ENCODE measurements around the gene ACAN.
"Not testable (repeated sequence)": the region's sequence is repeated elsewhere in the genome, so short reads cannot be mapped to it uniquely, and the experiment has no call there.

The ACAN gene

DNA sequence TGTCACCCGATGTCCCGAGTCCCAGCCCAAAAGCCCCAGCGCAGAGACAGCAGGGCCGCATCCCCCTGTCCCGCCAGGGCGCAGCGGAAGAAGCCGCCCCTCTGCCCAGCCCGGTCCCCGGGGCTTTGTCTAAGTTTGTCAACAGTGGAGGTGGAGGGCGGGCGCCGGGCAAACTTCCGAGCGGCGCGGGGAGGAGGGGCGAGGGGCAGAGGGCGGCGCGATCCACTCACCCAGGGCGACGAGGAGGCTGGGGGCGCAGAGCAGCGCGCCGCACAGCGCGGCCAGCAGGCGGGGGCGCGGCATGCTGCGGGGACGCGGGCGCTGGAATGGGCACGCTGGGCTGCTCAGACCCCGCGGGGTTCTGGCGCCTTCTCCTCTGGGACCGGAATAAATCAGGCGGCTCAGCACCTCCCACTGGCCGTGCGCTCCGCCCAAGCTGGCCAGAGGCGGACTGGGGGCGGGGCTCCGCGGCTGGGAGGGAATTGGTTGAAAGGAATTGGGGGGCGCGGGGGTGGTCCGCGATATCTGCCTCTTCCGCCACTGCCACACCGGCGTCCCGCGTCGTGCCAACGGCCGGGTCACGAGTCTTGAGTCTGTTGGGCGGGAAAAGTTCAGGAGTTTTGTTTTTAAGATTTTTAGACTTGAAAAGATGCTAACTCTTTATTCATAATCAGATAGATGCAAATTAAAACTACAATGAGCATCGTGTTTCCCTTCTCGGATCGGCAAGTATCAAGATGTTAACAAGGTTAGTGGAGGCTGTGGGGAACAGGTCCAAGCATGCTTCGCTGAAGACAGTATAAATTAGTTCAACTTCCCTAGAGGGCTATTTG, 110.0 kb downstream of the ACAN start, which contains the start of gene MFGE8:
Gene MFGE8, minus strand, starts transcription at position 363 of the 833 bp plus-strand sequence. Its CDS starts 60 bp downstream, at position 303.
- H3K36me3 Mint-ChIP-seq (ENCODE audit: low read depth): peaks cover 2% of the 10 kb centered on the region
- peak within 1 kb of the TSS; percentile 90 for H3K27ac Mint-ChIP-seq

DNA sequence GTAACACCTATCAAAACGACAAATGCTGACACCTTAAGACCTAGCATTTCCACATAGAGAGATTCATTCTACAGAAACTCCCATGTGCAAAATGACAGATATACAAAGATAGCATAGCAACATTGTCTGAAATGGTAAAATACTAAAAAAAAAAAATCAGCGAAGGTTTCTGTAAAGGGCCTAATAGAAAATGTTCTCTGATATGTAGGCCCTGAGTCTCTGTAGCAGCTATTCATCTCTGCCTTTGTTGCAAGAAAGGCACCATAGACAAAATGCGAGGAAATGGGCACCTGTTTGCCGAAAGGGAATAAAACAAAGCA, 110.6 kb downstream of the ACAN start:
- peak overlapping the region; percentile 85 for H3K4me3 Mint-ChIP-seq
- H3K9me3 Mint-ChIP-seq: no peaks in the 10 kb centered on the region
- peaks cover 12% of the 10 kb centered on the region for H3K4me1 Mint-ChIP-seq (ENCODE audit: low read depth)
- H3K27ac Mint-ChIP-seq: no peak overlapping the region
- peaks cover 5% of the 10 kb centered on the region for H3K27me3 Mint-ChIP-seq (ENCODE audit: low read depth)
- H3K36me3 Mint-ChIP-seq (ENCODE audit: low read depth): peaks cover 2% of the 10 kb centered on the region

More for the DNA sequence above, 110.0 kb downstream of the ACAN start, which contains the start of gene MFGE8:
- Mint-ChIP-seq H3K4me1 (ENCODE audit: low read depth) (peaks cover 10% of the 10 kb centered on the region), H3K4me3 (peak within 1 kb of the TSS; percentile 85), H3K9me3 (no peaks in the 10 kb centered on the region), H3K27me3 (ENCODE audit: low read depth) (peaks cover 5% of the 10 kb centered on the region)

DNA sequence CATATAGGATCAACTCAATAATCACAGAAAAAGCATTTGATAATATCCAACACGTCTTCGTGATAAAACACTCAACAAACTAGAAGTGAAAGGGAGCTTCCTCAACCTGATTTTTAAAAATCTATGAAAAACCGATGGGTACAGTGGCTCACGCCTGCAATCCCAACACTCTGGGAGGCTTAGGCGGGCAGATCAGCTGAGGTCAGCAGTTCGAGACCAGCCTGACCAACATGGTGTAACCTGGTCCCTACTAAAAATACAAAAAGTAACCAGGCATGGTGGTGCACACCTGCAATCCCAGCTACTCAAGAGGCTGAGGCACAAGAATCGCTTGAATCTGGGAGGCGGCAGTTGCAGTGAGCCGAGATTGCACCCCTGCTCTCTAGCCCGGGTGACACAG, 112.1 kb downstream of the ACAN start:
- H3K27ac Mint-ChIP-seq: no peak overlapping the region
- H3K4me1 Mint-ChIP-seq (ENCODE audit: low read depth): peaks cover 19% of the 10 kb centered on the region
- H3K27me3 Mint-ChIP-seq (ENCODE audit: low read depth): peaks cover 5% of the 10 kb centered on the region
- H3K36me3 Mint-ChIP-seq (ENCODE audit: low read depth): no peaks in the 10 kb centered on the region
- H3K4me3 Mint-ChIP-seq: no peak overlapping the region
- no peaks in the 10 kb centered on the region for H3K9me3 Mint-ChIP-seq

DNA sequence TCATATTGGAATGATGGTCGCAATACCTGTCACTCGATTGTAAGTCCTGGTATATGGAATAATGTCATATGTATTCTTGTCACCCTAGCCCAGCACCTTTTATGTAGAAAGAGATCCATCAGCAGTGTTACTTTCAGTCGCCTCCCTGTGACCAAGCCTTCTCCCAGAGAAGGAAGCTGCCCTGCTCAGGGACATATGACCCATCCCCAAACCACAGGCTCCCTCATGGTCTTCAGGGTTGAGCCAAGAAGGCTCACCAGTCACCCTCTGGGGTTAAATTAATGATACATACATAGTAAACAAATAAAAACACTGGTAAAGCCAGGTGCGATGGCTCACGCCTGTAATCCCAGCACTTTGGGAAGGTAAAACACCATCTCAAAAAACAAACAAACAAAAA, 114.5 kb downstream of the ACAN start:
- Mint-ChIP-seq H3K4me3 (no peak overlapping the region), H3K4me1 (ENCODE audit: low read depth) (peaks cover 20% of the 10 kb centered on the region), H3K27ac (no peak overlapping the region), H3K9me3 (no peaks in the 10 kb centered on the region), H3K36me3 (ENCODE audit: low read depth) (no peaks in the 10 kb centered on the region), H3K27me3 (ENCODE audit: low read depth) (no peaks in the 10 kb centered on the region)

DNA sequence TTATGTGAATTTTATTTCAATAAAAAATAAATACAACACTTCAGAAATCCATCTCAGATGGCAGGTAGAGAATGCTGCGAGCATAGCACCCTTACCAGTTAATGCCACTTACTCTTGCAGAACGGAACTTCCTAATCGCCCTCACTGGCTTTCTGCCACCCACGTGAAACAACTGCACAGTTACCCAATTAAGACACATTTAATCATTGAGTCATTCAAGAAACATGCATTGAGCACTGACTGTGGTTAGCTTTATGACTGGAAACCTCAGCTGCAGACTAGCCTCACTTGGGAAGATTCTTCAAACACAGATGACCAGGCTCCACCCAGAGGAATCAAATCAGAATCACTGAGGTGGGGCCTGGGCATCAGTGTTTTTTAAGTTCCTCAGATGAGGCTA, 115.5 kb downstream of the ACAN start:
- Mint-ChIP-seq H3K36me3 (ENCODE audit: low read depth) (no peaks in the 10 kb centered on the region), H3K9me3 (no peaks in the 10 kb centered on the region), H3K27me3 (ENCODE audit: low read depth) (no peaks in the 10 kb centered on the region), H3K4me3 (peak overlapping the region; percentile 14), H3K4me1 (ENCODE audit: low read depth) (peaks cover 15% of the 10 kb centered on the region), H3K27ac (peak overlapping the region; percentile 63)

DNA sequence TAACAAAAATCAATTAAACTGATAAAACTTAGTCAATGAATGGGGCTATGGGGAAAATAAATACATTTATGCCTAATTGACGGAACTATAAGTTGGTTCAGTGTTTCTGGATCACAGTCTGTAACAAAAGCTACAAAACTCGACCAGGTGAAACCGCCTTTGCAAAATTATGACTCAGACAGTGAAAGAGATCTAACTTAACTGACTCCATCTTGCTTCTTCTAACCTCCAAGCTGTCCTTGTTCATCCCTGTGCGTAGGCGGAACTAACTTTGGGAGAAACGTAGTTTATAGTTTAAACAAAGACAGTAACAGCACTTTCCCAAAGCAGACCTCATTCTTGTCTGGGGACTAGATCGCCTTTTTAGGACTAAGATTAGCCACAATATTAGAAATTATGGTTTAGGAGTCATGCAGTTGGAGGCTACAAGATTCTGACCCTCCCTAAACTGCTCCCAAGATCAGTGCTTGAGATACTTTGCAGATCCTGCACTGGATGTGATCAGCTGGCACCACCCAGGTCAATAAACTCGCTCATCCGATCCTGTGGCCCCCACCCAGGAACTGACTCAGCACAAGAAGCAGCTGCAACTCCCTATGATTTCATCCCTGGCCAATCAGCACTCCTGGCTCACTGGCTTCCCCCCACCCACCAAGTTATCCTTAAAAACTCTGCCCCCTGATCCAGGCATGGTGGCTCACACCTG, 117.1 kb downstream of the ACAN start:
- H3K4me3 Mint-ChIP-seq: peak overlapping the region; percentile 38
- peak overlapping the region; percentile 23 for H3K27ac Mint-ChIP-seq

DNA sequence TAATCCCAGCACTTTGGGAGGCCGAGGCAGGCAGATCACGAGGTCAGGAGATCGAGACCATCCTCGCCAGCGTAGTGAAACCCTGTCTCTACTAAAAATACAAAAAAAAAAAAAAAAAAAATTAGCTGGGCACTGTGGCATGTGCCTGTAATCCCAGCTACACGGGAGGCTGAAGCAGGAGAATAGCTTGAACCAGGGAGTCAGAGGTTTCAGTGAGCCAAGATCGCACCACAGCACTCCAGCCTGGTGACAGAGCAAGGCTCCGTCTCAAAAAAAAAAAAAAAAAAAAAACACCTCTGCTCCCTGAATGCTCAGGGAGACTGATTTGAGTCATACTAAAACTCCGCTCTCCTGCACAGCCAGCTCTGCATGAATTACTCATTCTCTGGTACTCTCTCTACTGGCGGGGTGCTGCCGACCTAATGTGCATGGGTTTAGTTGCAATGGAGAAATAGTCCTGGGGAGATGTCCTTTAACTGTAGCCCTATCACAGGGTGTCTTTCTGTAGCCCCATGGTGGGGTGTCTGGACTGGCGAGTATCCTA, 117.7 kb downstream of the ACAN start:
- not testable (repeated sequence) for H3K9me3 Mint-ChIP-seq; H3K4me3 Mint-ChIP-seq; H3K36me3 Mint-ChIP-seq (ENCODE audit: low read depth); H3K27me3 Mint-ChIP-seq (ENCODE audit: low read depth)
- Mint-ChIP-seq H3K27ac (peak overlapping the region; percentile 23), H3K4me1 (ENCODE audit: low read depth) (peaks cover 15% of the 10 kb centered on the region)

More for the DNA sequence above, 117.1 kb downstream of the ACAN start:
- Mint-ChIP-seq H3K9me3 (no peaks in the 10 kb centered on the region), H3K27me3 (ENCODE audit: low read depth) (no peaks in the 10 kb centered on the region), H3K36me3 (ENCODE audit: low read depth) (no peaks in the 10 kb centered on the region), H3K4me1 (ENCODE audit: low read depth) (peaks cover 15% of the 10 kb centered on the region)
